ENCODE data around the gene PCGF5.
"Not testable (repeated sequence)": the region's sequence is repeated elsewhere in the genome, so short reads cannot be mapped to it uniquely, and the experiment has no call there.

The PCGF5 gene

DNA sequence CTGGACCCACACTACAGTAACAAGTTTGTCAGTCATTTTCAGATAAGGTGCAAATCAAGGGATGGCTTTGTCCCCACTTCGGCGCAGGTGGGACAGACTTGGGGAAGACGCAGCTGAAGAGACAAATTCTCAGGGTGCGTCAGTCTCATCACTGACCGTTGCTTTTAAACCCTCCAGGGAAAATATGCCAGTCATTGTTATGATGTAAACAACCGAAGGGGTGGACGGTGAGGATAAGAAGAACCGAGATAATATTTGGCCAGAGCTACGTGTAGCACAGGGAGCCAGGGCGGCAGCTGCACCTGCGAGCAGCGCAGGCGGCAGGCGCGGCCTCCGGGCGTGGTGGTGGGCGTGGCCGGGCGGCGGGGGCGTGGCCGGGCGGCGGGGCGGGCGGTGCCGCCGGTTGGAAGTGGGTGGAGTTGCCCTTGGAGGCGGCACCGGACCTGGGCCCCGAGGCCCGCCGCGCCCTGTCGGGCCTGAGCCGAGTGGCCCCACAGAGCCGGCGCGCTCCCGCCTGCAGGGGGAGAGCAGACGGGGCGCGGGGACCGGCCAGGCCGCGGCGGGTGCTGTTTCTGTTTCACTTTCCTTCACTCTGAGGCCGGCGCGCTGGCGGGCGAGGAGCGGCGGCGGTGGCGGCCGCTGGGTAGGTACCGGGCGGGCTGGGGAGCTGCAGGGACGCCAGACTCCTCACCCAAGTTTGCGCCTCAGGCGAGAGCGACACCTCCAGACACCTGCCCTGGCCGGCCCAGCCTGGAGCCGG lies at the start of gene PCGF5:
Gene PCGF5 (plus strand): TSS at position 470 of the 760 bp plus-strand sequence. CDS start 2,209 bp downstream, outside the sequence.
- FAIRE-seq (no peak), DNase-seq (ENCODE audit: insufficient read length, low spot score) (peak; percentile 45)
- TF ChIP-seq, protein P1, sequence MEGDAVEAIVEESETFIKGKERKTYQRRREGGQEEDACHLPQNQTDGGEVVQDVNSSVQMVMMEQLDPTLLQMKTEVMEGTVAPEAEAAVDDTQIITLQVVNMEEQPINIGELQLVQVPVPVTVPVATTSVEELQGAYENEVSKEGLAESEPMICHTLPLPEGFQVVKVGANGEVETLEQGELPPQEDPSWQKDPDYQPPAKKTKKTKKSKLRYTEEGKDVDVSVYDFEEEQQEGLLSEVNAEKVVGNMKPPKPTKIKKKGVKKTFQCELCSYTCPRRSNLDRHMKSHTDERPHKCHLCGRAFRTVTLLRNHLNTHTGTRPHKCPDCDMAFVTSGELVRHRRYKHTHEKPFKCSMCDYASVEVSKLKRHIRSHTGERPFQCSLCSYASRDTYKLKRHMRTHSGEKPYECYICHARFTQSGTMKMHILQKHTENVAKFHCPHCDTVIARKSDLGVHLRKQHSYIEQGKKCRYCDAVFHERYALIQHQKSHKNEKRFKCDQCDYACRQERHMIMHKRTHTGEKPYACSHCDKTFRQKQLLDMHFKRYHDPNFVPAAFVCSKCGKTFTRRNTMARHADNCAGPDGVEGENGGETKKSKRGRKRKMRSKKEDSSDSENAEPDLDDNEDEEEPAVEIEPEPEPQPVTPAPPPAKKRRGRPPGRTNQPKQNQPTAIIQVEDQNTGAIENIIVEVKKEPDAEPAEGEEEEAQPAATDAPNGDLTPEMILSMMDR (IDR thresholded peaks at IDR 0.05; ENCODE audit: insufficient read depth, missing control alignments) = no peak

DNA sequence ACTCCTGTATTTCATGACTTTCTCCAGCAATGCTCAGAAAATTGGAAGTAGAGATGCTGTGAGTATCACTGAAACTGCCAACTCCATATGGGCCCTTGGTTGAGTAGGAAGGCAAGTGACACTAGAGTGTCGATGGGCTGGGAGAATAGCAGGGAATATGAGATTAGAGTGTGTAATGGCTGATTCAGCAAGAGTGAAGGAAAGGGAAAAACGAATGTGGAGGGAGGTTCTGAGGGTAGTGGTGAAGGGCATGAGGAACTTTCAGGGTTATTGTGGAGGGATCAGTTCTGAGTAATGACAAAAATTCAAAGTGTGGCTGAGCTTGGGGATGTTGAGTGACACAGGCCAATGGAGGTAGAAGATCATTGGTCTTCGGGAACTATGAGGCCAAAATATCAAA lies 49.0 kb upstream of the PCGF5 start:
- DNase-seq (ENCODE audit: insufficient read length, low spot score) (no peak), FAIRE-seq (no peak)
- TF ChIP-seq, protein P1 (IDR thresholded peaks at IDR 0.05; ENCODE audit: insufficient read depth, missing control alignments) = no peak

DNA sequence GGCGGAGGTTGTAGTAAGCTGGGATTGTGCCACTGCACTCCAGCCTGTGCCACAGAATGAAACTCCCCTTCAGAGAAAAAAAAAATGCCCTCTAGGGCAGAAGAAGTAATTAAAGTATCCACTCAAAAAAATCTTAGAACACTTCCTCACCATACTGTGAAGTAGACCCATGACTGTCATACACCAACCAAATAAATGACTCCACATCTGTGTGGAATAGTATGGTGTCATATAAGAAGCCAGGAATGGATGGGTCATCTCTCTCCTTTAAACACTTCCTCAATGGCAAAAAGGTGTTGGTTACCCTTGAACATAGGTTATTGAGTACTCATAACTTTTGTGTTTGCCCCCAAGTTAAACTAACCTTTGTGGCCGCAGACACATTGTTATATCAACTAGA lies 48.1 kb upstream of the PCGF5 start:
- DNase-seq (ENCODE audit: insufficient read length, low spot score) (no peak), FAIRE-seq (no peak)
- TF ChIP-seq, protein P1 (IDR thresholded peaks at IDR 0.05; ENCODE audit: insufficient read depth, missing control alignments) = no peak

DNA sequence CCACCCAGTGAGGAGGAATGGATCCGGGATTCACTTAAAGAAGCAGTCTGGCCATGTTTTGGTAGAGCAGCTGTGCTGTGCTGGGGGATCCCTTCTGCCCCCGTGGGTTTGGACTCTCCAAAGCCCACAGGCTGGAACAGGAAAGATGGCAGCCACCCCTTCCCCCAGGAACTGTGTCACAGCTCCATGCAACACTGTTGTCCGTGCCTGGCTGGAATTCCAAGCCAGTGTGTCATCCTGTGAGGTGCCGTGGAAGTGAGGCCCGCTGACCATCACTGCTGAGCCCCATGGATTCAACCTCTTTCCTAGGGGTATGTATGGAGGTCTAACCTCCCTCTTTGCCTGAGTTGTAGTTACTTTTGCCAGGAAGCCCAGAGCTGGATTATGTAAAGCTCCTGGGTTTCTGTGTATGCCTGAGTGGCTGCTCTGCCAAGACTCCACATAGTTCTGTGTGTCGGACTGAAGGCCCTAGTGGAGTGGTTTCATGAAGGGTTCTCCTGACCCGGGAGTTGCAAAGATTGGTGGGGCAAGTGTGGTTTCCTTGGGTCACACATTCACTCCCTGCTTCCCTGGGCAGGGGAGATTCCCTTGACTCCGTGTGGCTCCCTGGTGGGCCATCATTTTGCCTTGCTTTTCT lies 35.1 kb upstream of the PCGF5 start:
- TF ChIP-seq, protein P1 (IDR thresholded peaks at IDR 0.05; ENCODE audit: insufficient read depth, missing control alignments) = no peak
- DNase-seq (ENCODE audit: insufficient read length, low spot score) (no peak), FAIRE-seq (no peak)

DNA sequence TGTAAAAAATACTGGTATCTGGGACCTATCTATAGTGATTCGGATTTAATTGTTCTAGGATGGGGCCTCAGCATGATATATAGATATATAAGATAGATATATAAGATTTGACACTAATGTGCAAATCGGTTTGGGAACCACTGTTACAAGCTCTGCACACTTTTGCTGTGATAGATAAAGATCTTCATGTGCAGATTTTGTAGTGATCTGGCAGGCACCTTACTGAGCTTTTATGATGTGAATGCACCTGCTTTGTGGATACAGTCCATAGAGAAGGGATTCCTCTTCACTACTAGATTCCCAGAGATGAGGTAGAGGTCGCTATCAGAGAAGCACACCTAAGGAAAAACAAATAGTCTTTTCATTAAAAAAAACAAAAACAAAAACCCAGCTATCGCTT lies 33.3 kb upstream of the PCGF5 start:
- DNase-seq (ENCODE audit: insufficient read length, low spot score) (no peak), FAIRE-seq (no peak)
- TF ChIP-seq, protein P1 (IDR thresholded peaks at IDR 0.05; ENCODE audit: insufficient read depth, missing control alignments) = no peak

DNA sequence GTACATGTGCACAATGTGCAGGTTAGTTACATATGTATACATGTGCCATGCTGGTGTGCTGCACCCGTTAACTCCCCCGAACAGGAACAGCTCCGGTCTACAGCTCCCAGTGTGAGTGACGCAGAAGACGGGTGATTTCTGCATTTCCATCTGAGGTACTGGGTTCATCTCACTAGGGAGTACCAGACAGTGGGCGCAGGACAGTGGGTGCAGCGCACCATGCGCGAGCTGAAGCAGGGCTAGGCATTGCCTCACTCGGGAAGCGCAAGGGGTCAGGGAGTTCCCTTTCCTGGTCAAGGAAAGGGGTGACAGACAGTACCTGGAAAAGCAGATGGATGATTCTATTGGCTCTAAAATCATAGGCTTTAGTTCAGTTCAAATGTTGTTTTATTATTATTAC lies 32.5 kb upstream of the PCGF5 start:
- DNase-seq (ENCODE audit: insufficient read length, low spot score); FAIRE-seq: not testable (repeated sequence)

DNA sequence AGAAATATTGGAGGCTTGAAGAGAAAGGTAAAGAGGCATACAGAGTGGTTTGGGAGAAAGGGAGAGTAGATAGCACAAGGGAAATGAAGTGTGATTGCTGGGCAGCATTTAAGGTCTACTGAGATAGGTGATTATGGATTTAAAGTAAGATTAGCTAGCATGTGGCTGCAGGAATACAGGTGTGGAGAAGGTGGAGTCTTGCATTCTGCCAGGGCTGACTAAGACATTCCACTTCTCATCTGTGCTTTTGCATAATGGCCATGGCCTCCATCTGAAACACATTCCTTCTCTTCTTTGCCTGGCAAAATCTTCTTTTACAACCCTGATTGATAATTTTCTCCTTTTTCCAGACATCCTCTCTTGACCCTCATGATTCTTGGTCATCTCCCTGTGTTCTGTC lies 31.6 kb upstream of the PCGF5 start:
- TF ChIP-seq, protein P1 (IDR thresholded peaks at IDR 0.05; ENCODE audit: insufficient read depth, missing control alignments) = no peak
- DNase-seq (ENCODE audit: insufficient read length, low spot score) = no peak
- FAIRE-seq = no peak
